Measurements from ENCODE around the gene HRH4.

The HRH4 gene

GRCh38 chr18:24461996-24462395 lies 1.6 kb downstream of the HRH4 start:
- no peak for DNase-seq (ENCODE audit: low spot score)
- no peak for TF ChIP-seq CTCF (IDR thresholded peaks at IDR 0.05; ENCODE audit: borderline replicate concordance, control extremely low read depth, extremely low read depth, insufficient read depth, missing control alignments)
- in situ Hi-C loops (cut with MboI; ENCODE audit: low sequenced_read_pairs, unreplicated experiment), result no loop called here

- in situ Hi-C loops (cut with MboI; ENCODE audit: low sequenced_read_pairs, unreplicated experiment), result no loop called here
- no peak for TF ChIP-seq CTCF (IDR thresholded peaks at IDR 0.05; ENCODE audit: borderline replicate concordance, control extremely low read depth, extremely low read depth, insufficient read depth, missing control alignments)
- DNase-seq (ENCODE audit: low spot score), result no peak
Observed at GRCh38 chr18:24462838-24463775, 2.7 kb downstream of the HRH4 start.

- in situ Hi-C loops (cut with MboI; ENCODE audit: low sequenced_read_pairs, unreplicated experiment), result no loop called here
- no peak for TF ChIP-seq CTCF (IDR thresholded peaks at IDR 0.05; ENCODE audit: borderline replicate concordance, control extremely low read depth, extremely low read depth, insufficient read depth, missing control alignments)
- DNase-seq (ENCODE audit: low spot score), result no peak
Observed at GRCh38 chr18:24465486-24465885, 5.0 kb downstream of the HRH4 start.

GRCh38 chr18:24466771-24467170 lies 6.3 kb downstream of the HRH4 start:
- in situ Hi-C loops (cut with MboI; ENCODE audit: low sequenced_read_pairs, unreplicated experiment), result no loop called here
- no peak for DNase-seq (ENCODE audit: low spot score)
- TF ChIP-seq CTCF (IDR thresholded peaks at IDR 0.05; ENCODE audit: borderline replicate concordance, control extremely low read depth, extremely low read depth, insufficient read depth, missing control alignments), result no peak

- in situ Hi-C loops (cut with MboI; ENCODE audit: low sequenced_read_pairs, unreplicated experiment), result no loop called here
- no peak for TF ChIP-seq CTCF (IDR thresholded peaks at IDR 0.05; ENCODE audit: borderline replicate concordance, control extremely low read depth, extremely low read depth, insufficient read depth, missing control alignments)
- no peak for DNase-seq (ENCODE audit: low spot score)
Observed at GRCh38 chr18:24470022-24470618, 9.7 kb downstream of the HRH4 start.

- no peak for DNase-seq (ENCODE audit: low spot score)
- TF ChIP-seq CTCF (IDR thresholded peaks at IDR 0.05; ENCODE audit: borderline replicate concordance, control extremely low read depth, extremely low read depth, insufficient read depth, missing control alignments), result no peak
- in situ Hi-C loops (cut with MboI; ENCODE audit: low sequenced_read_pairs, unreplicated experiment), result no loop called here
Observed at GRCh38 chr18:24470805-24471204, 10.4 kb downstream of the HRH4 start.
